ENCODE results near the gene SLC29A4.
"Not testable (repeated sequence)": the region's sequence is repeated elsewhere in the genome, so short reads cannot be mapped to it uniquely, and the experiment has no call there.

SLC29A4 gene

GRCh38 chr7:5284304-5285281 lies 1.9 kb downstream of the SLC29A4 start:
- no peak for DNase-seq (ENCODE audit: low read depth)
- no peak overlapping the region for H3K4me3 ChIP-seq (ENCODE audit: low read depth, low read length)
- TF ChIP-seq CTCF (IDR thresholded peaks at IDR 0.05; ENCODE audit: control insufficient read depth, extremely low read depth, insufficient read depth) = no peak

DNA sequence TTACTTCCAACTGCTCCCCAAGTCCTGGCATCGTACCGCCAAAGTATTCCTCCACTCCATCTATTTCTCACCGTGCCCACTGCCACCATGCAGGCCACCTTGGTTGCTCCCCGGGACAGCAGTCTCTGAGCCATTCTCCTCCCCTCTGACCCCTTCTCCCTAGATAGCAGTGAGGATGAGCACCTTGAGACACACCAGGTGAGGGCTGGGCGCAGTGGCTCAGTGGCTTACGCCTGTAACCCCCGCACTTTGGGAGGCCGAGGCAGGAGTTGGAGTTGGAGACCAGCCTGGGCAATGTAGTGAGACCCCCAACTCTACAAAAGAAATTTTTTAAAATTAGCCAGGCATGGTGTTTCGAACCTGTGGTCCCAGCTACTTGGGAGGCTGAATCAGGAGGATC lies 4.2 kb downstream of the SLC29A4 start:
- DNase-seq (ENCODE audit: low read depth) = no peak
- H3K4me3 ChIP-seq (ENCODE audit: low read depth, low read length) = no peak overlapping the region
- TF ChIP-seq CTCF (IDR thresholded peaks at IDR 0.05; ENCODE audit: control insufficient read depth, extremely low read depth, insufficient read depth) = no peak

DNA sequence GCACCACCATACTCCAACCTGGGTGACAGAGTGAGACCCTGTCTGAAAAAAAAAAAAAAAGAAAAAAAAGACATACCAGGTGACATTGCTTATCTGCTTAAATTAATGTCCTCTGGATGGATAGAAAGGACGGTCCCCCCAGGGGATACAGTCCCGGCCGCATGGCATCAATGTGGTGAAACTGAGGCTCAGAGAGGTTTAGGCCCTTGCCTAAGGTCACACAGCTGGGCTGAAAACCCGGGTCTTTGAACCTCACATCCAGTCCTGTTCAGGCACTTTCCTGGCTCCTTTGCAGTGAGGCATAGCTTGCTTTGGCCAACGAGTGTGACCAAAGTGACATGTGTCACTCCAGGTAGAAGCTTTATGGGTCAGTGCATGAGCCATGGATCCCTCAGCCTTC lies 4.6 kb downstream of the SLC29A4 start:
- not testable (repeated sequence) for H3K4me3 ChIP-seq (ENCODE audit: low read depth, low read length); DNase-seq (ENCODE audit: low read depth)

GRCh38 chr7:5287802-5288201 lies 5.1 kb downstream of the SLC29A4 start:
- H3K4me3 ChIP-seq (ENCODE audit: low read depth, low read length) = no peak overlapping the region
- TF ChIP-seq CTCF (IDR thresholded peaks at IDR 0.05; ENCODE audit: control insufficient read depth, extremely low read depth, insufficient read depth) = no peak
- DNase-seq (ENCODE audit: low read depth) = no peak

DNA sequence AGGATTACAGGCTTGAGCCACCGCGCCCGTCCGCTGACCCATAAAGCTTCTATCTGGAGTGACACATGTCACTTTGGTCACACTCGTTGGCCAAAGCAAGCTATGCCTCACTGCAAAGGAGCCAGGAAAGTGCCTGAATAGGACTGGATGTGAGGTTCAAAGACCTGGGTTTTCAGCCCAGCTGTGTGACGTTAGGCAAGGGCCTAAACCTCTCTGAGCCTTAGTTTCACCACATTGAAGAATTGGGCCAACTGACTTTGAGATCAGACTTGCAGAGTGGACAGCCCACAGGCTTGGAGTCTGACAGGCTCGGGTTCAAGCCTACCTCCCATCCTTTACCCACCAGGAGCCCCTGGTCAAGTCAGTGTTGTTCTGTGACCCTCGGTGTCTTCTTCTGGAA lies 5.8 kb downstream of the SLC29A4 start:
- DNase-seq (ENCODE audit: low read depth); H3K4me3 ChIP-seq (ENCODE audit: low read depth, low read length): not testable (repeated sequence)

GRCh38 chr7:5289355-5289754 lies 6.6 kb downstream of the SLC29A4 start:
- DNase-seq (ENCODE audit: low read depth) = no peak
- no peak for TF ChIP-seq CTCF (IDR thresholded peaks at IDR 0.05; ENCODE audit: control insufficient read depth, extremely low read depth, insufficient read depth)
- no peak overlapping the region for H3K4me3 ChIP-seq (ENCODE audit: low read depth, low read length)

DNA sequence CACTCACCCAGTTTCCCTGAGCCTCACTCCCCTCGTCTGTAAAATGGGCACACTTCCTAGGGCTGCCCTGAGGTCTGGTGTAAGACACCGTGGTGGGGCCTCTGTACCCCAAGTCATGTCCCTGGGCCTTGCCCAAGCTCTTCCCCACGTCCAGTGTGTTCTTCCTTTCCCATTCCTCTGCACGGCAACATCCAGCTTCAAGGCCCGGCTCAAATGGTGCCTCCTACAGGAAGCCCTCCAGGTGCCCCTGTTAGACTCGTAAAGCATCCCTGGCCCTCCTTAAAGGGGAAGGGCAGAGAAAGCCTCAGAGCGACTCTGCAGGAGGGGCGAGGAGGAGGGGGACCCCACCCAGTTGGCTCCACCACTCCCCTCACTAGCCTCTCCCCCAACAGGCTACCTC lies 8.6 kb downstream of the SLC29A4 start:
- H3K4me3 ChIP-seq (ENCODE audit: low read depth, low read length) = no peak overlapping the region
- TF ChIP-seq CTCF (IDR thresholded peaks at IDR 0.05; ENCODE audit: control insufficient read depth, extremely low read depth, insufficient read depth) = no peak
- no peak for DNase-seq (ENCODE audit: low read depth)

- not testable (repeated sequence) for DNase-seq (ENCODE audit: low read depth); H3K4me3 ChIP-seq (ENCODE audit: low read depth, low read length)
These were observed 9.1 kb downstream of the SLC29A4 start for GRCh38 chr7:5291711-5292335.

All from LNCaP clone FGC (cell line).